GM21447 (cell line): ENCODE results near the gene B3GLCT.
"Not testable (repeated sequence)": the region's sequence is repeated elsewhere in the genome, so short reads cannot be mapped to it uniquely, and the experiment has no call there.

ENCODE experiments used
- ATAC-seq: cut with Tn5 transposase; IDR thresholded peaks from one replicate; pipeline ENCODE4 v1.9.1; 2021; ENCODE audit not compliant: unreplicated experiment

Gene B3GLCT

GRCh38 chr13:31182987-31183386 is 16.8 kb upstream of the B3GLCT start:
- no peak for ATAC-seq

GRCh38 chr13:31184451-31184850 is 15.3 kb upstream of the B3GLCT start:
- ATAC-seq: no peak

DNA sequence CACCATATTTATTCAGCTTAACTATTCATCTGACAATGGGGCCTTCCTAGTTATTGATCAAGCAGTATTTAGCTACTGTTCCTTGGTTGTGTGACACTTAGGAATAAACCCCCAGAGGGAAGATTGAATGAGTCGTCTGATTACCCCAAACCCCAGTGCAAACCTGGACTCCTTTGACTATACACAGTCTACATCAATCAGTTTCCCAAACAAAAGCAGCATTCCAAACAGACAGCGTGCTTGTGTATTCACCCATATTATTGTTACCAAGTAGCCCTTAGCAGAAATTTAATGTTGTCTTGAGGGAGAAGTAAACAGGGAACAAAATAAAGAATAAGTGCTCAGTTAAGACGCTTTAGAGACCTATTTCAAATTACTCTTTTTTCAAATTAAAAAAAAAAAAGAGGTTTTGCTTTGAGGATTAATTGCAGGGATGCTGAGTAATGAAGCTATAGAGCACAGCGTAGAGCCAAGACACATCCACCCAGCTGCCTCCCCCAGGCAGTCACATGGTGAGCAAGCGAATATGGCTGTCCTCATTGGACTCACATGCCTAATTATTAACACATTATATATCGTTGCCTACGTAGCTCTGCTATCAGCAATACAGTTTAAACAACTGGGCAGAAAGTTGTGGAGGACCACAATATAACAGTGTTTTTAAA is 14.7 kb upstream of the B3GLCT start:
- ATAC-seq: no peak

GRCh38 chr13:31191748-31192147 is 8.0 kb upstream of the B3GLCT start:
- ATAC-seq: no peak

DNA sequence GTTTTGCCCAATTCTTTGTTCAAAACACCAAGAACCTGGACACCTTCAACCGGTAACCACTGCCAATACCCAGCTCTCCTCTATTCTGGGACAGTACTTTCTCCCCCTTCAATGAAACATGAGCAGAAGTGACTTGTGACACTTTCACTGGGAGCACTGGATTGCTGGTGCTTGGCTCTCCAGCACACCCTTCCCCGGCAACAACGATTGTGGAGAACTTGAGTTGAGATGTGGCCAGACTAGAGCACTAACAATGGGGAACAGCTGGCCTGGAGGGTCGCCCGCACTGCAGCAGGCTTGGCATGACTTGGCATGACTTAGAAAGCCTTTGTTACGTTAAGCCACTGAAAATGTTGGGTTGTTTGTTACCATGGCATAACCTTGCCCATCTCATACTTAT is 7.5 kb upstream of the B3GLCT start:
- no peak for ATAC-seq

- ATAC-seq: no peak
Measured at GRCh38 chr13:31195616-31196015, 4.2 kb upstream of the B3GLCT start.

GRCh38 chr13:31196992-31197391 is 2.8 kb upstream of the B3GLCT start:
- ATAC-seq: no peak

GRCh38 chr13:31198519-31198918 is 1.3 kb upstream of the B3GLCT start:
- no peak for ATAC-seq

DNA sequence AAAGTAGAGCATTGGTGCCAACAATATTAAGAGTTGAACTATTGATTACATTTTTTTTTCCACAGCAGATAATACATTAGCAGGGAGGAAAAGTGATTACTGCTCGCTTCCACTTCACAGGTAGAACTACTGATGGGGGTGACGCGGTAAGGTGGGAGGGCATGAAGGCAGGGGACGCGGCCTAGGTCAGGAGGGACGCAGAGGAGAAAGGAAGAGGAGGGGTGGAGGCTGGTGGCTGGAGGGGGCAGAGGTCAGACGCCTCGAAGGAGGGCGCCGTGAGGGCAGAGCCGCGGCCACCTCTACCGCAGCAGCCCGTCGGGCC is 287 bp upstream of the B3GLCT start:
- ATAC-seq: no peak

GRCh38 chr13:31200637-31200971 is 829 bp downstream of the B3GLCT start:
- ATAC-seq: peak; percentile 30

- ATAC-seq: no peak
Measured at GRCh38 chr13:31201341-31202031, 1.7 kb downstream of the B3GLCT start.

GRCh38 chr13:31204592-31204991 is 4.8 kb downstream of the B3GLCT start:
- no peak for ATAC-seq

- no peak for ATAC-seq
Measured at GRCh38 chr13:31207661-31208552, 8.1 kb downstream of the B3GLCT start.

DNA sequence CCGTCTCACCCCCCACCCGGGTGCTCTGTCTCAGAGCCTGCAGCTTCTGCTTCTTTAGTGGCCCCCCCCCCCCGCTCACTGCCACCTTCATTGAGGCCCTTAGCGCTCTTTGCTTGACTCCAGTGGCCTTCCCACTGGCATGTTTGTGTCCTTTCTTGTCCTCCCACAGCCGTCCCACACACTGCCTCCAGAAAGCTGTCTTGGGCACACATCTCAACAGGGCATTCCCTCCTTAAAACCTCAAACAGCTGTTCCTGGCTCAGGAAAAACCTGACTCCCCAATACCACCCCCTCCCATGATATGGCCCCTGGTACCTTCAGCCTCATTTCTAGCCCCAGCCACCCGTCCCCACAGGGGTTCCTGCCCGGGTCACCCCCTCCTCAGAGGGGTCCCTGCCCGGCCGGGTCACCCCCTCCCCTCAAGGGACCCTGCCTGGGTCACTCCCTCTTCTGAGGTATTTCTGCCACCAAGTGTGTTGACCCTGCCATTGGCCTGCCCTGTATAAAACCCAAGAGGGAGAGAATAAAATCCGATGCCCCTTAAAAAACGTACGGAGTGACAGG is 8.9 kb downstream of the B3GLCT start:
- no peak for ATAC-seq

GRCh38 chr13:31209172-31209840 is 9.5 kb downstream of the B3GLCT start:
- ATAC-seq: no peak

DNA sequence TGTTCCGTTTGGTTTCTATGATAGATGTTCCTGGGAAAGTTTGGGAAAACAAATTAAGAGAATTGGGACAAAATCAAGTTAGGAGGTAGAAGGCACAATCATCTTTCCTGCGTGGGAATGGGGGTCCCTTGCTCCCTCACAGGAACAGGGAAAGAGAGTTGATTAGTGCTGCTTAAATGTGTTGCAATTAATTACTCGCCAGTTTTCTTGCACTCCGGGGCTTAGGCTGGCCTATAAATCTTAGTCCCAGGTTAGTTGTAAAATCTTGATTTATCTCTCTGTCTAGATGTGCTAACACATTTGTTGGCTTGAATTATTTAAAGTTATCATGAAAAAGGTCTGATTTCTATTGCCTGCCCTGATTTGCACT is 10.1 kb downstream of the B3GLCT start:
- ATAC-seq: no peak

- ATAC-seq: no peak
Measured at GRCh38 chr13:31213651-31214289, 14.0 kb downstream of the B3GLCT start.

DNA sequence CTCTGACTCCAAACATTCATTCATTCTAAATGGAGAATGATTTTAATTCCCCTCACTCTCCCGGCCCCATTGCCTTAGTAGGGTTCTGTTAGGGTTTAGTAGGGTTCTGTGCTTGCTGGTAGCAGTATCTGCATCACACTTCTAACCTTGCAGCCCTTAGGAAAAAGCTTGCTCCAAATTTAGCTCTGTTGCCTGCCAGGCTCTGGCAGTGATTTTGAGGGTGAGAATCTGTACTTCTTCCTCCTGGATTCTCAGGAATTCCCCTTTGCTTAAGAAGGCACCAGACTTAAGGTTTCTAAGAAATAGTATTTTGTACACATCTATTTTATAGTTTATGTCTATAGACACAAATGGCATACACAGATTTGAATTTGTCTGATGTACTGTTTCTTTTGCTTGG is 14.7 kb downstream of the B3GLCT start:
- no peak for ATAC-seq

GRCh38 chr13:31216916-31217315 is 17.1 kb downstream of the B3GLCT start:
- not testable (repeated sequence) for ATAC-seq

- no peak for ATAC-seq
Measured at GRCh38 chr13:31219909-31220598, 20.3 kb downstream of the B3GLCT start.
